Left lung (tissue), 10 donors: ENCODE measurements around the gene DPYSL4. TPM values are rescaled to one million over a fixed set of nuclear protein-coding genes. Genes with fewer than 3 reads are reported as not detected.

Experiments used
- ATAC-seq: fragments of 200-7000 bp; cut with Tn5 transposase; one replicate; pipeline ENCODE4 v1.9.1; 2020; ENCODE audit warnings: moderate library complexity
- DNase-seq, 4 donors: peaks; one replicate each; pipeline ENCODE4 v3.0.0-alpha.2; 2013 to 2020
- H3K27ac ChIP-seq, 2 donors: fragments of 200-600 bp; sonication (generic) in 1 of 2; one replicate each; pipeline versions ENCODE4 v1.5.0 to v1.8.0; 2020 to 2021
- H3K27me3 ChIP-seq, 2 donors: fragments of 200-600 bp; sonication (generic) in 1 of 2; one replicate each; pipeline versions ENCODE4 v1.5.0 to v1.8.0; 2020 to 2021
- H3K36me3 ChIP-seq, 2 donors: fragments of 200-600 bp; sonication (generic) in 1 of 2; one replicate each; pipeline versions ENCODE4 v1.5.0 to v1.8.0; 2020 to 2021
- H3K4me1 ChIP-seq, 2 donors: fragments of 200-600 bp; one replicate each; pipeline ENCODE4 v1.8.0; 2021
- H3K4me3 ChIP-seq, 2 donors: fragments of 200-600 bp; sonication (generic) in 1 of 2; one replicate each; pipeline versions ENCODE4 v1.5.0 to v1.8.0; 2020 to 2021; ENCODE audit warnings: mild to moderate bottlenecking in 1 of 2
- H3K9me3 ChIP-seq, 2 donors: fragments of 200-600 bp; sonication (generic) in 1 of 2; one replicate each; pipeline versions ENCODE4 v1.5.0 to v1.8.0; 2020 to 2021
- CTCF ChIP-seq, 2 donors: fragments of 200-600 bp; sonication (generic) in 1 of 2; IDR thresholded peaks; one replicate each; pipeline versions ENCODE4 v1.5.0 to v1.8.0; 2021; ENCODE audit warnings: antibody characterized with exemption in 2 of 2
- intact Hi-C, 2 donors: fragments of 100-400 bp; cut with DNase I; formaldehyde crosslinking; loops; one replicate each; pipeline versions ENCODE4 v1.11.2 to v1.14.2; 2022
- polyA plus RNA-seq, 6 donors: library from polyadenylated mRNA; unstranded; fragments of 120-200 nt; gene quantifications; one replicate each; pipeline ENCODE4 v1.2.1, GENCODE V29; 2013; ENCODE audit not compliant: insufficient read length in 6 of 6
- total RNA-seq, 2 donors: library from RNA; stranded (reverse); fragmentation: NEBNext Ultra II Directional; extraction: Animal tissue kit (Norgen Biotek cat#: 25700); gene quantifications; one replicate each; pipeline ENCODE4 v1.2.1, GENCODE V29; 2021
- donor health status: DM: no; HTN: yes; CAD: no.
- donor health status: DM: no; HTN: no; CAD: no.

DPYSL4 gene
- total and polyA plus RNA-seq, 8 donors: 1.3 to 14.6 (median 10.4) TPM

GRCh38 chr10:132181691-132182425 is 4.9 kb upstream of the DPYSL4 start:
- intact Hi-C loops: no loop called here
- H3K9me3 ChIP-seq: no peaks in the 10 kb centered on the region
- H3K4me3 ChIP-seq: no peak overlapping the region
- no peak for ATAC-seq
- H3K36me3 ChIP-seq: no peaks in the 10 kb centered on the region
- H3K4me1 ChIP-seq: peaks cover 0 to 14% of the 10 kb centered on the region in 2 donors
- H3K27ac ChIP-seq: no peak overlapping the region
- H3K27me3 ChIP-seq: peaks cover 19 to 83% of the 10 kb centered on the region in 2 donors
- peak in 1 of 4 donors; percentile 69 for DNase-seq
- TF ChIP-seq CTCF (IDR thresholded peaks at IDR 0.05): no peak

GRCh38 chr10:132182591-132182990 is 4.2 kb upstream of the DPYSL4 start:
- Histone ChIP-seq H3K27ac (no peak overlapping the region), H3K4me3 (no peak overlapping the region), H3K36me3 (no peaks in the 10 kb centered on the region), H3K4me1 (peaks cover 1 to 21% of the 10 kb centered on the region in 2 donors), H3K9me3 (no peaks in the 10 kb centered on the region), H3K27me3 (peaks cover 27 to 83% of the 10 kb centered on the region in 2 donors)
- intact Hi-C loops: no loop called here
- ATAC-seq (no peak), DNase-seq (no peak)
- TF ChIP-seq CTCF (IDR thresholded peaks at IDR 0.05): no peak

GRCh38 chr10:132183046-132183445 is 3.7 kb upstream of the DPYSL4 start:
- Histone ChIP-seq H3K36me3 (no peaks in the 10 kb centered on the region), H3K9me3 (no peaks in the 10 kb centered on the region), H3K4me1 (peaks cover 4 to 23% of the 10 kb centered on the region in 2 donors), H3K27me3 (peaks cover 31 to 83% of the 10 kb centered on the region in 2 donors), H3K4me3 (no peak overlapping the region), H3K27ac (no peak overlapping the region)
- no peak for ATAC-seq
- no peak for DNase-seq
- no peak for TF ChIP-seq CTCF (IDR thresholded peaks at IDR 0.05)
- intact Hi-C loops: no loop called here

GRCh38 chr10:132184816-132185593 is 1.7 kb upstream of the DPYSL4 start:
- no peak for ATAC-seq
- H3K27me3 ChIP-seq: peaks cover 38 to 88% of the 10 kb centered on the region in 2 donors
- intact Hi-C loops: no loop called here

More at GRCh38 chr10:132184816-132185593, 1.7 kb upstream of the DPYSL4 start:
- DNase-seq: no peak
- no peak overlapping the region for H3K4me3 ChIP-seq
- H3K36me3 ChIP-seq: no peaks in the 10 kb centered on the region
- no peak for TF ChIP-seq CTCF (IDR thresholded peaks at IDR 0.05)
- peaks cover 4 to 23% of the 10 kb centered on the region in 2 donors for H3K4me1 ChIP-seq
- no peak overlapping the region for H3K27ac ChIP-seq
- no peaks in the 10 kb centered on the region for H3K9me3 ChIP-seq
